Mesothelial cell of epicardium (in vitro differentiated cells): ENCODE data around the gene RTN3. TPM values are rescaled to one million over a fixed set of nuclear protein-coding genes. Genes with fewer than 3 reads are reported as not detected.
A peak's percentile ranks its signal among the peaks of the same experiment; 100 is the strongest.
"Not testable (repeated sequence)": the region's sequence is repeated elsewhere in the genome, so short reads cannot be mapped to it uniquely, and the experiment has no call there.

Experiments used
- DNase-seq, 2 experiments: peaks; one replicate each; pipeline ENCODE4 v3.0.0; 2021; ENCODE audit warnings: low spot score in 2 of 2; ENCODE audit not compliant: unreplicated experiment in 2 of 2
- H3K27ac Mint-ChIP-seq: 2 replicates; pipeline ENCODE4 v1.8.0; 2021; ENCODE audit warnings: mixed read lengths
- H3K27me3 Mint-ChIP-seq: 2 replicates; pipeline ENCODE4 v1.8.0; 2021; ENCODE audit warnings: low read depth, mixed read lengths
- H3K36me3 Mint-ChIP-seq: 2 replicates; pipeline ENCODE4 v1.8.0; 2021; ENCODE audit warnings: mixed read lengths
- H3K4me1 Mint-ChIP-seq: 2 replicates; pipeline ENCODE4 v1.8.0; 2021; ENCODE audit warnings: mixed read lengths
- H3K4me3 Mint-ChIP-seq: 2 replicates; pipeline ENCODE4 v1.8.0; 2021; ENCODE audit warnings: mild to moderate bottlenecking, moderate library complexity, mixed read lengths
- H3K9me3 Mint-ChIP-seq: 2 replicates; pipeline ENCODE4 v1.8.0; 2021; ENCODE audit warnings: mixed read lengths
- CTCF ChIP-seq: fragments of 200-600 bp; sonication (generic); IDR thresholded peaks from one replicate; pipeline ENCODE4 v1.5.0; 2021; ENCODE audit warnings: antibody characterized with exemption; ENCODE audit not compliant: unreplicated experiment
- total RNA-seq: library from RNA; stranded (reverse); gene quantifications from 3 replicates; pipeline ENCODE4 v1.2.1, GENCODE V29; 2021

RTN3 gene
- 92.4 to 93.5 TPM (median 93.2 TPM) in 3 replicates for total RNA-seq

GRCh38 chr11:63681321-63682065, at the start of gene RTN3:
TSS of gene RTN3 (plus strand) at chr11:63681500. CDS start at chr11:63681637, 137 bp downstream.
- TF ChIP-seq CTCF: no peak
- Mint-ChIP-seq H3K9me3 (no peaks in the 10 kb centered on the region), H3K27ac (peak within 1 kb of the TSS; percentile 90), H3K36me3 (no peaks in the 10 kb centered on the region), H3K4me1 (peaks cover 29% of the 10 kb centered on the region), H3K27me3 (no peaks in the 10 kb centered on the region), H3K4me3 (peak within 1 kb of the TSS; percentile 85)
- peak; percentile 98 to 99 for DNase-seq

- H3K36me3 Mint-ChIP-seq: peaks cover 24% of the 10 kb centered on the region
- DNase-seq: peak in 1 of 2 experiments; percentile 76
- H3K4me3 Mint-ChIP-seq: no peak overlapping the region
- no peak overlapping the region for H3K27ac Mint-ChIP-seq
- peak; percentile 69 for TF ChIP-seq CTCF
- H3K27me3 Mint-ChIP-seq: no peaks in the 10 kb centered on the region
- no peaks in the 10 kb centered on the region for H3K4me1 Mint-ChIP-seq
- H3K9me3 Mint-ChIP-seq: no peaks in the 10 kb centered on the region
Measured at GRCh38 chr11:63635762-63636465, 45.4 kb upstream of the RTN3 start.

GRCh38 chr11:63638436-63638835, 42.9 kb upstream of the RTN3 start:
- peaks cover 17% of the 10 kb centered on the region for H3K36me3 Mint-ChIP-seq
- H3K27me3 Mint-ChIP-seq, H3K4me1 Mint-ChIP-seq, H3K4me3 Mint-ChIP-seq, DNase-seq, H3K9me3 Mint-ChIP-seq, H3K27ac Mint-ChIP-seq: not testable (repeated sequence)

GRCh38 chr11:63639199-63639832, 42.0 kb upstream of the RTN3 start:
- Mint-ChIP-seq H3K36me3 (peaks cover 21% of the 10 kb centered on the region), H3K4me3 (no peak overlapping the region), H3K4me1 (no peaks in the 10 kb centered on the region), H3K27me3 (no peaks in the 10 kb centered on the region), H3K9me3 (no peaks in the 10 kb centered on the region), H3K27ac (no peak overlapping the region)
- peak; percentile 77 for TF ChIP-seq CTCF
- no peak for DNase-seq

- no peak for DNase-seq
- Mint-ChIP-seq H3K27me3 (no peaks in the 10 kb centered on the region), H3K4me3 (no peak overlapping the region), H3K4me1 (no peaks in the 10 kb centered on the region), H3K9me3 (no peaks in the 10 kb centered on the region), H3K36me3 (peaks cover 26% of the 10 kb centered on the region), H3K27ac (no peak overlapping the region)
- TF ChIP-seq CTCF: no peak
Measured at GRCh38 chr11:63641727-63642126, 39.6 kb upstream of the RTN3 start.

GRCh38 chr11:63643205-63643604, 38.1 kb upstream of the RTN3 start:
- H3K27me3 Mint-ChIP-seq: no peaks in the 10 kb centered on the region
- H3K4me1 Mint-ChIP-seq: no peaks in the 10 kb centered on the region
- DNase-seq: no peak
- H3K36me3 Mint-ChIP-seq: peaks cover 36% of the 10 kb centered on the region
- H3K9me3 Mint-ChIP-seq: no peaks in the 10 kb centered on the region
- no peak for TF ChIP-seq CTCF
- no peak overlapping the region for H3K4me3 Mint-ChIP-seq
- no peak overlapping the region for H3K27ac Mint-ChIP-seq
